ENCODE data around the gene GALR2.
A peak's percentile ranks its signal among the peaks of the same experiment; 100 is the strongest.
"Not testable (repeated sequence)": the region's sequence is repeated elsewhere in the genome, so short reads cannot be mapped to it uniquely, and the experiment has no call there.

Gene GALR2

DNA sequence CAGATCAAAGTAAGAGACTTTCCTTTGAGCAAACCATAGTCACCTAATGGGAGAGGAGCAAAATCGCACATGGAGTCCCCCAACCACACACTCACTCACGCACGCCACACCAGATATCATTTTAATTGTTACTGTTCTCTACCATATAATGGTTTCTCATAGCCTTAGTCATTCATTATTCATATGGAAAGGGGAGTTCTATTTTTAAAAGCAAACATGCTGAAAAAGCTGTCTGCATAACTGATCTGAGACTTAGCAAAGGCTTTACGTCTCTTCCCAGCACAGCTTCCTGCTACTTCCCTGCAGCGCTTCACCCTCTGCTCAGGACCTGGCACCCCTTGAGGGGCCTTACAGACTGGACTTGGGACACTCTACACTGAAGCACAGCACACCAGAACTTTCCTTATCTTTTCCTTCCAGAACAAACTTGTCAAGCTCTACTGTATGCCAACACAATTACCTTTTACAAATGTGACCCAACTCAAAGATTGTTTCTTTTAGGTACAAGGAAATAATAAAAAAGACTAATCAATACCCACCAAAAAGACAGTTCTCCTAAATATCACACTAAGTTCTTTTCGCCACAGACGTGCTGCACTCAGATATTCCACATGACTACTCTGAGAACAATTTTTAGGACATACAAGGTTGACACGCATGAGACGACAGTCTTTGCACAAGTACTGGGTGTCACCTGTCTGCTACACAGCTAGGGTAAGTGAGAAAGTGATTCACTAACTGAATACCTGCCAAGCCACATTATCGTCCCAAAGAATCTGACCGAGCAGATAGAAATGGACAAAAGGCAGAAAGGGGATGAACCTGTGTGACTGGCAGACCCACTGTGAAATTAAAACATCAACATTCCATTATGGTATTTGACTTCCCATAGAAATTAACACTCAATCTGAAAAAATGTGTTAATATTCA, 23.8 kb upstream of the GALR2 start:
- no peak for DNase-seq

DNA sequence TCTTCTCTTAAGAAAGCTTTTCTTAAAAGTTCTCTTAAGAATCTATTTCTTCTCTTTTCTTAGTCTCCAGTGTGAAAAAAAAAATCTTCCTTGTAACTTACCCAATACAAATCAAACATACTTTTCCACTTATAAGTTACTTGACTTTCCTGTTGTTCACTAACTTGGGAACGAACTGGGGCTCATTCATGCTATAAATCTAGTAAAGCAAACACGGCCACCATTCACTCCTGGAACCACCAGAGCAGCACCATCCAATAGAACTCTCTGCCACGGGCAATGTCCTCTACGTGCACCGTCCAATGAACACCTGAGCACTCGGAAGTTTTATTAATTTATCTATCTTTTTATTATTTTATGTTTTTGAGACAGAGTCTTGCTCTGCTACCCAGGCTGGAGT, 23.0 kb upstream of the GALR2 start:
- no peak for DNase-seq

DNA sequence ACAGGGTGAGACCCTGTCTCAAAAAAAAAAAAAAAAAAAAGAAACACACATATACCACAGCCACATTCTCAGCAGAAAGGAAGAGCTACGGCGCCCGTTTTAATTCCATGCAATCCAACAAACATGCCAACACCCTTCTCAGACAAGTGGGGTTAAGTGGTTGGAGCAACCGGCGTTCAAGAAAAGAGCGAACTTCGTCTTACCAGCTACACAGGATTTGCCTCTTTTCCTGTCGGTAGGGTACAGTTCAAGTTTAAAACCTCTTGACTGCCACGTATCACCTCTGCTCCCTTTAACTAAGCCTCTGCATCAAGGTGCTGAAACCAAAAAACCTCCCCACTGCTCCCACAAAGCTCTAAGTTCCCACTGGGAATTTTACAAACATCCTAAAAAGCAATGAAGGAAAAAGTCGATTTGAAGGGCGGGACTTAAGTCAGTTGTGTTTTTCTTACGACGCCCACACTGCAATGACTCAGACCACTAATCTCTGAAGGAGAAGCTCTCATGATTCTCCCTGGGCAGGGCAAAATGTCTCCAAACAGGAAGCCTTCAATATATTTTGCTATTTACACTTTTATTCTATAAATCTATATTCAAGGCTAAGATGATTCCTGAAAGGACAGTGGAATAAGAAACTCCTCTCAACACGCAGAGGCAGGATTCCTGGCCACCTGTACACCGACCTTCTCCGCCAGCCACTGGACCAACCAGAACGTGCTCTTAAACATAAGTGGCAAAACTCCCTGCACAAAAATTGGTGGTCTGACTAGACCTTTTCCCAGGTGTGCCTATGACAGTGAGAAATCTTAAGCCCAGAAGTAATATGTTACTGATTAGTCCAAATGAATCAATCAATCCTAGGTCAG, 21.1 kb upstream of the GALR2 start:
- DNase-seq, result no peak

DNA sequence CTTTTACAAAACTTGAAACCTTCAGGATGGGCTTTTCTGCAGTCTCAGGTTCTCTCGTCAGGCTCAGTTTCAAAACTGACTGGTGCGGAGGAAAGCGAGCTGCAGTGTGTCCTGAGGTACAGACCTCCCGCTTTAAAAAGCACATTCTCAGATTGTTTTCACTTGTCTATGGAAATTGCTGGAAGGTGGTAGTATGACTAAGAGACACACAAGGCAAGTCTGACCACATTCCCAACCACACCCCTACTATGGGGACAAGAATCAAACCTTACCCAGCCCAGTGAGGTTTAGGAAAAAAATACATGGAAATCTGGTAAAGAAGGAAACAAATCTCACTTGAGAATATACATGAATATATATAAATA, 20.5 kb upstream of the GALR2 start:
- DNase-seq, result no peak

DNA sequence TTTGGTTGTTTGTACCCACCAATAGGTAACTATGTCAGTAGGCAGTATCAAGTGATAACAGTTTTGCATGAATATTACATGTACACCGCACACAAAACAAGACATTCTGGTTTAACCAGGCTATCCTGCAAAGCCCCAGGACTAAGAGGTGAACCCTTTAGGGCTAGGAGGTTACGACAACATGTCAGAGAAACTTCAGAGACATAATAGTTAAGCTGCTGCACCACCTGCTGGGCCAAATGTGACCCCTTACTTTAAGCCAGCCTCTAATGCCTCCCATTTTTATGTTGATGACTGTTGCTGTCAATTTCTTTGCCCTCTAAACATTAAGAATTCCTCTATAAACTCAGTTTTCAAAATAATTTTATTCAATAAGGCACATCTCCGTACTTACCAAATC, 17.7 kb upstream of the GALR2 start:
- no peak for DNase-seq

DNA sequence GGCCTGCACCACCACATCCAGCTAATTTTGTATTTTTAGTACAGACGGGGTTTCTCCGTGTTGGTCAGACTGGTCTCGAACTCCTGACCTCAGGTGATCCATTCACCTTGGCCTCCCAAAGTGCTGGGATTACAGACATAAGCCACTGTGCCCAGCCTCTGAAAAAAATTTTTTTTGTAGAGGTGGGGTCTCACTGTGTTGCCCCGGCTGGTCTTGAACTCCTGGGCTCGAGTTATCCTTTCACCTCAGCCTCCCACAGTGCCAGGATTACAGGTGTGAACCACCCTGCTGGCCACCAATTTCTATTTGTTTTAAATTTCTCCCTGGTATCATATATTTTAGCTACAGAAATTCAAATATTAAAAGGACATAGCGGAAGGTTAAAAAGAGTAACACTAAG, 16.3 kb upstream of the GALR2 start:
- not testable (repeated sequence) for DNase-seq

DNA sequence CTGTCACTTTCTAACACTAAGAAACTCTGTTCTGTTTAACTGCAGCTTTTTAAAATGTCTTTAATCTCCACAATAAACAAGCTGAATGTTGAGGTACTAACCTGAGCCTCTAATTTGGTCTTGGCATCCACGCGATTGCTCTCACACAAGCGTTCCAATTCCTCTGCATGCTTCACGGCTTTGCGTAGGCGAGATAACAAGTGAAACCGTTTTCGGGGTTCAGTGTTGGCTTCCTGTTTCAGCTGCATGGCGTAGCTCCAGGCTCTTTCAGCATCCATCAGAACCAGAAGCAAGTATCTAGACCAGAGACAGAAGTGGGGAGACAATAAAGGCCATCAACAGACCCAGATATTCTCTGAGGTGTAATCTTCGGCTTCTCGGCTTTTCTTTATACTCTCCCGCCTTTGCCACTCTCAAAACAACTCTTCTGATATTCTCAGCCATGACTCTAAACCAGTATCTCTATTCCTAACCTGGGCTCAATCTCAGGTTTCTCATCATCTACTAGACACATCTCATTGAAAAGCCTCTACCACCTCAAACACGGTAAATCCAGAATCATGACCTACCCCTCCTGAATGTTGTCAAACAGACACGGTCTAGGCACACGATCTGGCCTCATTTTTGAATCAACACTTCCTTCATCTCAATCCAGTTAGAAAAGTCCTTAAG, 10.6 kb upstream of the GALR2 start:
- no peak for DNase-seq

DNA sequence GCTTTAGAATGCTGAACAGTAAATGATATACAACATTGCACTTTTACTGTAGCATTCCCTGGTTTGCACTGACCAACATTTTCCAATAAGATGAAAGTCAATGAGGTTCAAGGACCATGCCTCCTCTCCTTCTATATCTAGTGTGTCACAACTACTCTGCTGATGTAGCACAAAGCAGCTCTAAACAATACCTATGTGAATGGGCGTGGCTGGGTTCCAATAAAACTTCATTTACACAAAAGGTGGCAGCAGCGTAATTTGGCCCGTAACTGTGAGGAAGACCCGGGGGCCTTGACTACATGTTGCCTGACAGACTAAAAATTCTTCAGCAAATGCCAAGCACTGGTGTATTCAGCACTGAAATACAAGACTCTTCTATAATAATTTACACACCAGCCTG, 8.8 kb upstream of the GALR2 start:
- no peak for DNase-seq

DNA sequence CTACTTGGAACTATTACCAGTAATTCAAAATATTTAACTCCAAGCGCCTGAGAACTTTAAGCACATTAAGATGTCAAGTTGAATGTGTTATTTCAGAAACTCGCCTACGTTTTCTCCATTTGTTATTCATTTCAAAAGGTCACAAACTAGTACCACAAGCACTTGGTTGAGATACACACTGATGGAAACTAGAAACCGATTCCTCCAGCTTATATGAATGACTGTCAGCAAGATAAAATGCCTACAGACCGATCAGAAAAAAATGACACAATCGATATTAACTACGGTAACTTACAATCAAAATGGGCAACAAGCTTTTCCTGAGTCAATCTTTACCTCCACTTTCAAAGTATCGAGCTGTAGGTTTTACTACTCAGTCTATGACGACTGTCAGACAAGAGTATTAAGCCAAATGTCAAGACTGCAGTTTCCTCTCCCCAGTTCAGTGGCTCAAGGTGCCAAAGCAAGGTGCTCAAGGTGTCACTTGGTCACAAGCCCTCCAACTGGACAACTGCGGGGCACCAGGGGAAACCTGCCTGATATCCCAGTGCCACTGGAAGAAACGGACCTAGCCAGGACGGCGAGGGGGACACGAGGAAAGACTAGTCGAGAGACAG, 2.9 kb upstream of the GALR2 start:
- no peak for DNase-seq

DNA sequence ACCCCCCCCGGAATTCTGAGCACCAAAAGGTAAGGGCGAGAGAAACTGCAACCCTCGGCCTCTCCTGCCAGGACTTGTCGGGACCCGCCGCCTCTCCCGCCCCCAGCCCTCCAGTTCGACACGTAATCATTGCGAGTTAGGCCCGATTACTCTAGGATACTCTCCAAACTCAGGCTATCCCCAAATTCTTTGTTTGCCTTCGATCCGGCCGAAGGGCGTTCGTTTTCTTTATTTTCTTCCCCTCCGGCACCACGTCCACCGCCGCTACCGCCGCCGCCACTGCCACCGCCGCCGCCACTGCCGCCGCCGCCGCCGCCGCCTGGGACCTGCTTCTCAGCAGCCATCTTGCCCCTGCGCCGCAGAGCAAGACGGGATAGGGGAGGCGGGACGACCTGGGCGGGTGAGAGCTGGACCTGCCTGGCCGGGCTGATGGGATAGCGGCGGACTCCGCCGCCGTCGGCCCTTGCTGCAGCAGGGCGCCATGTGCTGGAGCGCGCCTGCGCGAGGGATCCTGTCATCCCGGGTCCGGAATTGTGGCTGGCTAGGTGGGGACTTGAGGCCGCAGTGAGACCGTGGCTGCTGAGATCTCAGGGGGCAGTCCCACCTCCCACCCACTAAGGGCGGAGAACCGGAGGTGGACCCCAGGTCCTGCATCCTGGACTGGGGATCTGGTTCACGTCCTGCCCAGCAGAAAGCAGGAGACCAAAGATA, 2.3 kb upstream of the GALR2 start, which contains the start of gene SRP68:
SRP68 (minus strand) TSS at position 370 of the 711 bp plus-strand sequence; CDS start at position 344, 26 bp downstream.
- peak; percentile 74 for DNase-seq

DNA sequence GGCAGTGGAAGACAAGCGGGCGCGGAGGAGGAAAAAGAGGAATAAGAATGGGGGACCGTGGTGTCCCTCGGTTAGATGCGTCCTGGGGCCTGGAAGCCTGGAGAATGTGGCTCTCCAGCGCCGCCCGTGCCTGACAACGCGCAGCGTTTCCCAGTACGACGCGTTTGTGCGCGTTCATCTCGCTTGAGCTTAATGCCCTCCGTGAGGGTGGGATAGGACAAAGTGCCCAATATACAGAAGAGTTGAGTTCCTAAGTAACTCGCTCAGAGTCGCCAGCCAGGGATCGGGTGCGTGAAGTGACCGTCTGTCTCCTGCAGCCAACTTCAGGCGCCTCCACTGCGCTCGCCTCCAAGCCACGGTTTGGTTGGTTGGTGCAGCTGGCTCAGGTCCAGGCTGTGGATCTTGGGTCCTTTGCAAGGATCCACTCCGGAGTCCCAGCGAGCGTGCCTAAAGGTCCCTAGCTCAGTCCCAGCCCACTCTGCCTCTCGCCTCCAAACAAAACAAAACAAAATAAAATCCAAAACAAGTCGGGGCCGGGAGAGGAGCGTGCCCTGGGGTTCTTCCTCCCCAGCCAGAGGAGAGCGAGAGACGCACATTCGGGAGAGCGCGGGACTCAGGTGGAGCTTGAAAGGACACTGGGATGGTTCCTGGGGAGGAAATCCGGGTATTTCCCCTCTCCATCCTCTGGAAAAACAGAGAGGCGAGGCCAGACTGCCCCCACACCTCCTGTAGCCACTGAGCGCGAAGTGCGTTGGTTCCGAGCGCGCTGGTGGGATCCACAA, 974 bp downstream of the GALR2 start:
- no peak for DNase-seq

DNA sequence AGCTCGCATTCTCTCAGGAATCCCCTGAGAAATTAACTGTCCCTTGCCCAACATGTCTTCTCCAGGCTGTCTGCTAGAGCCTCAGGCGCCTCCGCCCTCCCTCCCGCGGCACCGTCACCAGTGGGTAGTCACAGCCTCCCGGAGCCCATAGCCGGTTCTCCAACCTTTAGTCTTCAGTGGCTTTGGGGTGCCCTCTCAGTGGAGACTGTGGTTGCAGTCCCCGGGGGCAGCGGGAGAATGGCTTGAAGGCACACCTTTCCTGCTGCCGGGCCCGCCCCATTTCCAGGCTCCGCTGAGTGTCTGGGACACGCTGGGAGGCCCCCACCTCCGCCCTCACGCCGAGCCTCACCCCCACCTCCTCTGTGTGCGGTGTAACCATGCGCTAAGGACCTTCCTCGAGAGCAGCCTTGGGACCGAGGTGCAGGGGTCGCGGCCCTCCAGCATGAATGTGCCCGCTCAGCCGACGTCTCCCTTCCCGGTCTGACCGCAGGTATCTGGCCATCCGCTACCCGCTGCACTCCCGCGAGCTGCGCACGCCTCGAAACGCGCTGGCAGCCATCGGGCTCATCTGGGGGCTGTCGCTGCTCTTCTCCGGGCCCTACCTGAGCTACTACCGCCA, 1.7 kb downstream of the GALR2 start:
- no peak for DNase-seq

DNA sequence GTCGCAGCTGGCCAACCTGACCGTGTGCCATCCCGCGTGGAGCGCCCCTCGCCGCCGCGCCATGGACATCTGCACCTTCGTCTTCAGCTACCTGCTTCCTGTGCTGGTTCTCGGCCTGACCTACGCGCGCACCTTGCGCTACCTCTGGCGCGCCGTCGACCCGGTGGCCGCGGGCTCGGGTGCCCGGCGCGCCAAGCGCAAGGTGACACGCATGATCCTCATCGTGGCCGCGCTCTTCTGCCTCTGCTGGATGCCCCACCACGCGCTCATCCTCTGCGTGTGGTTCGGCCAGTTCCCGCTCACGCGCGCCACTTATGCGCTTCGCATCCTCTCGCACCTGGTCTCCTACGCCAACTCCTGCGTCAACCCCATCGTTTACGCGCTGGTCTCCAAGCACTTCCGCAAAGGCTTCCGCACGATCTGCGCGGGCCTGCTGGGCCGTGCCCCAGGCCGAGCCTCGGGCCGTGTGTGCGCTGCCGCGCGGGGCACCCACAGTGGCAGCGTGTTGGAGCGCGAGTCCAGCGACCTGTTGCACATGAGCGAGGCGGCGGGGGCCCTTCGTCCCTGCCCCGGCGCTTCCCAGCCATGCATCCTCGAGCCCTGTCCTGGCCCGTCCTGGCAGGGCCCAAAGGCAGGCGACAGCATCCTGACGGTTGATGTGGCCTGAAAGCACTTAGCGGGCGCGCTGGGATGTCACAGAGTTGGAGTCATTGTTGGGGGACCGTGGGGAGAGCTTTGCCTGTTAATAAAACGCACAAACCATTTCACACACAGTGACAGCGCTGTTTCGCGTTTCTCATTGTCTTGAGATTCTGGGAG, 2.4 kb downstream of the GALR2 start:
- no peak for DNase-seq

DNA sequence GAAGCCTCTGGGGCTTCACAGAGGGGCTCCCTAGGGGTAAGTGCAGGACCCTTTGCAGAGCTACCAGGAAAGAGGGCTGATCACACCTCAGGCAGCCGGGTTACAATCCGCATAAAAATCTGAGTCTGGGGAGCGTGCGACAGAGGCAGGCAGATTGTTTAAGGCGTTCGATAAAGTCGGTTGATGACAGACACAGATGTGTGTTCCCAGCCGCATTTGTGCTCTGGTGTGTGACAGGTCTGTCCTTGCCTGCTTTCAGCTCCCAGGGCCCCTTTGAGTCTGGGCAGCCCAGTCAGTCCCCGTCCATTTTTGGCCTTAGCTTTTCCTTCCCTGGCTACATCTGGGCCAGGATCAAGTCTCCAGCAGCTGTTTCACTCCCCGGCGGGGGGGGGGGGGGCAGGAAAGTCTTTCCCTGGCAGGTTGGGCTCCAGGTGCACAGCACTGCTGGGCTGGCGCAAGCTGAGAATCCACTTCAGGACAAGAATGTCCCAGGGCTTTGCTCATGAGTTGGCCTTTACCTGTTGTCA, 3.1 kb downstream of the GALR2 start:
- DNase-seq, result no peak

DNA sequence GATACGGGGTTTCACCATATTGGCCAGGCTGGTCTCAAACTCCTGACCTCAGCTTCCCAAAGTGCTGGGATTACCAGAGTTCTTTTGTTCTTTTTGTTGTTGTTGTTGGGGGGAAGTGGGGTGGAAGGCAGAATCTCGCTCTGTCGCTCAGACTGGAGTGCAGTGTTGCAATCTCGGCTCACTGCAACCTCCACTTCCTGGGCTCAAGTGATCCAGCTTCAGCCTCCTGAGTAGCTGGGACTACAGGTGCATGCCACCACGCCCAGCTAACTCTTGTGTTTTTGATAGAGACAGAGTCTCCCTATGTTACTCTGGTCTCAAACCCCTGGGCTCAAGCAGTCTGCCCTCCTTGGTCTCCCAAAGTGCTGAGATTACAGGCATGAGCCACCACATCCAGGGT, 3.8 kb downstream of the GALR2 start:
- not testable (repeated sequence) for DNase-seq

DNA sequence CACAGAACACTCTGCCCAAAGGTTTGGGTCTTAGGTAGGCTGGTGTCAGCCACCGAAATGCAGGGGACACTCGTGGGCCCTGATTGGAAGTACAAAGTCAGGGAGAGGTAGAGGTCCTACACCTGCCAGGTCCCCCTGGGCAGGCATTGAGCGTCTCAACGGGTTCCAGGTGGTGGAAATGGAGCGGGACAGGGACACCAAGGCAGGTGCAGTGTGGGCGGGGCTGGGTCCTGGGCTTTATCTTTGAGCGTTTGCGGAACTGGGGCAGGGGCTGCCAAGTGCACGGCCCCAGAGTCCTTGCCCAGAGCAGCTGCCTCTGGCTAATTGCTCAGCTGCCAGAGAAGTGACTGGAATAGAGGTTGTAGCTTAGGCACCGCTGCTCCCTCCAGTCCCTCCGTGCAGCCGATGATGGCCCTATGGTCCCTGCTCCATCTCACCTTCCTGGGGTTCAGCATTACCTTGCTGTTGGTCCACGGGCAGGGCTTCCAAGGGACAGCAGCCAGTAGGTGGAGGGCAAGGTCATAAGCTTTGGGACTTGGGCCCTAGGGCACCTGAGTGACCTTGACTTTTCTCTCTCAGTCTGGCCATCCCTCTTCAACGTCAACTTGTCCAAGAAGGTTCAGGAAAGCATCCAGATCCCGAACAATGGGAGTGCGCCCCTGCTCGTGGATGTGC, 4.4 kb downstream of the GALR2 start, which contains the start of gene ZACN:
ZACN (plus strand) TSS at position 323 of the 675 bp plus-strand sequence; CDS start at position 406, 83 bp downstream.
- DNase-seq, result no peak

DNA sequence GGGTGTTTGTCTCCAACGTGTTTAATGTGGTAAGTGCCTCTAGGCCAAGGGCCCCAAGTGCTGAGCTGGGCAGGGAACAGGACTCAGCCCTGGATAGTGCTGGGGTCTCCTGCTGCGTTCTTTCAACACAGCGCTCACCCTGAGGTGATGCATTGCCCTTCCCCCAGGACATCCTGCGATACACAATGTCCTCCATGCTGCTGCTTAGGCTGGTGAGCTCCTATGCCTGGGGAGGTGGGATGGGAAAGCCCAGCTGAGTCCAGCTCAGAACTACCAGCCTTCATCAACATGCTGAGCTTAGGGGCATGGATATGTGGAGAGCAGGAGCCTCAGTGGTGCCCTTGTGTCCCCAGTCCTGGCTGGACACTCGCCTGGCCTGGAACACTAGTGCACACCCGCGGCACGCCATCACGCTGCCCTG, 5.0 kb downstream of the GALR2 start:
- no peak for DNase-seq

DNA sequence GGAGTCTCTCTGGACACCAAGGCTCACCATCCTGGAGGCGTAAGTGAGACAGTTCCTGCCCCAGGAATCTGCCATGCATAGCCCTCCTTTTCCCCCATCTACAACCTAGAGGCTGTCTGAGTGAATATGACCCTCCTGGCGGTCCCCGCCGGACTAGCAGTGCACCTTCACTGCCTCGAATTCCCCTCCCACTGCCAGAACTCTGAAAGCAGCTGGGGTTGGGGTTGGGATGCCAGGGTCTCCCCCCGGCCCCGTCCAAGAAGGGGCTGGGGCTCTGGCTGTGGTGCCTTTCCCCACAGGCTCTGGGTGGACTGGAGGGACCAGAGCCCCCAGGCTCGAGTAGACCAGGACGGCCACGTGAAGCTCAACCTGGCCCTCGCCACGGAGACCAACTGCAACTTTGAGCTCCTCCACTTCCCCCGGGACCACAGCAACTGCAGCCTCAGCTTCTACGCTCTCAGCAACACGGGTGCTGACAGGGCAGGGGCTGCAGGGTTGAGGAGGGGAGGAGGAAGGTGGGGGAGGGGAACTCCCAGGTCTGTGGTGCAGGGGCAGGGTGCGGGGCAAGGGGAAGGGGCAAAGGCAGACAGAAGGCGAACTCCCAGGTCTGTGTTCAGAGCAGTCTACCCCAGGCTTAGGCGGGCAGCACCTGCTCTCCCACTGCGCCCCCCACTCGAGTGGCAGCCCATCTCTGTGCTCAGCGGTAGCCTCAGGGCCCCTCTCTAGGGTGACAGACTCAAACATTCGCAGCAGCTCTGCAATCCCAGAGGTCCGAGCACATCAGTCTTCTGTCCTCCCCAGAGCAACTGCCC, 5.6 kb downstream of the GALR2 start:
- no peak for DNase-seq

Measured in NCI-H1694 (cell line).